Body of pancreas (tissue), 4 donors: ENCODE measurements around the gene ABHD4. TPM values are rescaled to one million over a fixed set of nuclear protein-coding genes. Genes with fewer than 3 reads are reported as not detected.

ENCODE experiments used
- ATAC-seq: fragments of 150-250 bp; one replicate; pipeline ENCODE4 v1.9.1; 2016
- DNase-seq, 4 donors: peaks; one replicate each; pipeline ENCODE4 v3.0.0-alpha.2; 2019
- H3K27ac ChIP-seq, 4 donors: fragments of 200-600 bp; sonication (generic); 1 replicate in 3 of 4; 2 replicates in 1 of 4; pipeline versions ENCODE4 v1.5.1 to v1.6.1; 2016 to 2019; ENCODE audit warnings: mild to moderate bottlenecking in 1 of 4, mixed read lengths in 1 of 4, moderate library complexity in 1 of 4
- H3K27me3 ChIP-seq, 2 donors: fragments of 200-600 bp; sonication (generic); one replicate each; pipeline ENCODE4 v1.6.0; 2016; ENCODE audit warnings: mild to moderate bottlenecking in 1 of 2
- H3K36me3 ChIP-seq, 2 donors: fragments of 200-600 bp; sonication (generic); replicated peaks in 1 of 2; 2 replicates each; pipeline ENCODE4 v1.5.1; 2016; ENCODE audit warnings: low read depth in 2 of 2; ENCODE audit not compliant: insufficient read depth in 1 of 2
- H3K4me1 ChIP-seq: fragments of 200-600 bp; sonication (generic); one replicate; pipeline ENCODE4 v1.6.0; 2016
- H3K4me3 ChIP-seq, 2 donors: fragments of 200-600 bp; sonication (generic); 1 replicate in 1 of 2; 2 replicates in 1 of 2; pipeline ENCODE4 v1.5.1; 2016 to 2019
- H3K9me3 ChIP-seq, 3 donors: fragments of 200-600 bp; sonication (generic); 1 replicate in 2 of 3; 2 replicates in 1 of 3; pipeline ENCODE4 v1.5.1; 2016
- CTCF ChIP-seq, 7 experiments: fragments of 450-650 bp in 4 of 7; fragments of 200-600 bp in 3 of 7; sonication (generic) in 3 of 7; IDR thresholded peaks; one replicate each; pipeline ENCODE4 v1.5.1; 2016 to 2019; ENCODE audit warnings: antibody characterized with exemption in 7 of 7
- POLR2A ChIP-seq, 3 donors: fragments of 450-650 bp; IDR thresholded peaks; one replicate each; pipeline ENCODE4 v1.6.1; 2016; ENCODE audit warnings: antibody characterized with exemption in 3 of 3, mild to moderate bottlenecking in 2 of 3
- WGBS, 2 donors: methylation state at CpG; one replicate each; pipeline ENCODE4 v1.1.5; 2017; 5-methylcytosine and 5-hydroxymethylcytosine counted together
- intact Hi-C: fragments of 100-400 bp; cut with DNase I; formaldehyde crosslinking; loops from one replicate; pipeline ENCODE4 v1.15.1; 2023
- total RNA-seq, 2 donors: library from RNA; depleted of rRNA; stranded (reverse); fragments of >200 nt; gene quantifications; one replicate each; pipeline ENCODE4 v1.1.0, GENCODE V29; 2016

The ABHD4 gene
- total RNA-seq, 2 donors from 2014 or later: 11.9 to 28.3 TPM

- Histone ChIP-seq H3K4me1 (peaks cover 57% of the 10 kb centered on the region), H3K4me3 (peak overlapping the region; percentile 58 to 59), H3K27ac (peak overlapping the region; percentile 66 to 95 (median 90)), H3K27me3 (no peaks in the 10 kb centered on the region), H3K9me3 (no peaks in the 10 kb centered on the region), H3K36me3 (no peaks in the 10 kb centered on the region)
- ATAC-seq (no peak), DNase-seq (no peak)
- 1 to 2% methylated on average over 14 to 17 of the region's 17 CpGs for WGBS, 2 donors
- TF ChIP-seq POLR2A (IDR thresholded peaks at IDR 0.05) (no peak), CTCF (IDR thresholded peaks at IDR 0.05) (no peak)
- intact Hi-C loops: no loop called here
These were observed 9.5 kb upstream of the ABHD4 start for GRCh38 chr14:22588526-22589095.

GRCh38 chr14:22589096-22589839, 8.8 kb upstream of the ABHD4 start, which contains the start of gene DAD1:
DAD1 (minus strand) TSS chr14:22589224; CDS start chr14:22589157, 67 bp downstream.
- no peaks in the 10 kb centered on the region for H3K36me3 ChIP-seq
- H3K4me3 ChIP-seq: peak within 1 kb of the TSS; percentile 58 to 59
- no peak for TF ChIP-seq CTCF (IDR thresholded peaks at IDR 0.05)
- TF ChIP-seq POLR2A (IDR thresholded peaks at IDR 0.05): peak; percentile 48 to 91 (median 85)
- H3K27ac ChIP-seq: peak within 1 kb of the TSS; percentile 74 to 95 (median 90)
- H3K4me1 ChIP-seq: peaks cover 50% of the 10 kb centered on the region
- ATAC-seq (peak; percentile 99), DNase-seq (peak; percentile 98 to 100 (median 100))
- intact Hi-C loops: no loop called here
- no peaks in the 10 kb centered on the region for H3K9me3 ChIP-seq
- no peaks in the 10 kb centered on the region for H3K27me3 ChIP-seq
- 0 to 1% methylated on average over 8 to 44 of the region's 44 CpGs for WGBS, 2 donors

GRCh38 chr14:22593189-22593588, 4.9 kb upstream of the ABHD4 start:
- no peaks in the 10 kb centered on the region for H3K36me3 ChIP-seq
- no peaks in the 10 kb centered on the region for H3K27me3 ChIP-seq
- no peaks in the 10 kb centered on the region for H3K9me3 ChIP-seq
- intact Hi-C loops: no loop called here
- WGBS, 2 donors: 43 to 47% methylated on average over 3 of the region's 3 CpGs
- TF ChIP-seq CTCF (IDR thresholded peaks at IDR 0.05) (no peak), POLR2A (IDR thresholded peaks at IDR 0.05) (no peak)
- peaks cover 16% of the 10 kb centered on the region for H3K4me1 ChIP-seq
- ATAC-seq (no peak), DNase-seq (no peak)
- no peak overlapping the region for H3K4me3 ChIP-seq
- no peak overlapping the region for H3K27ac ChIP-seq

GRCh38 chr14:22593601-22594000, 4.5 kb upstream of the ABHD4 start:
- TF ChIP-seq CTCF (IDR thresholded peaks at IDR 0.05) (no peak), POLR2A (IDR thresholded peaks at IDR 0.05) (no peak)
- Histone ChIP-seq H3K27ac (no peak overlapping the region), H3K9me3 (no peaks in the 10 kb centered on the region), H3K4me1 (peaks cover 14% of the 10 kb centered on the region), H3K27me3 (no peaks in the 10 kb centered on the region), H3K36me3 (no peaks in the 10 kb centered on the region), H3K4me3 (no peak overlapping the region)
- DNase-seq (no peak), ATAC-seq (no peak)
- intact Hi-C loops: no loop called here
- WGBS, 2 donors: 77 to 78% methylated on average over 2 of the region's 2 CpGs
